Ovary (tissue), 10 donors: ENCODE measurements around the gene PFKL. TPM values are rescaled to one million over a fixed set of nuclear protein-coding genes. Genes with fewer than 3 reads are reported as not detected.
A peak's percentile ranks its signal among the peaks of the same experiment; 100 is the strongest.

Source experiments
- DNase-seq, 5 donors: peaks; one replicate each; pipeline ENCODE4 v3.0.0-alpha.2; 2019 to 2020
- H3K27ac ChIP-seq, 2 donors: fragments of 200-600 bp; one replicate each; pipeline versions ENCODE4 v1.5.1 to v1.8.0; 2019 to 2022
- H3K27me3 ChIP-seq: fragments of 200-600 bp; one replicate; pipeline ENCODE4 v1.8.0; 2022
- H3K36me3 ChIP-seq: fragments of 200-600 bp; sonication (generic); one replicate; pipeline ENCODE4 v1.5.1; 2019
- H3K4me1 ChIP-seq: one replicate; pipeline ENCODE4 v1.8.1; 2013; ENCODE audit warnings: mild to moderate bottlenecking, moderate library complexity; ENCODE audit not compliant: insufficient read depth
- H3K4me3 ChIP-seq: fragments of 200-600 bp; sonication (generic); one replicate; pipeline ENCODE4 v1.5.1; 2017
- H3K9me3 ChIP-seq, 2 donors: fragments of 200-600 bp in 1 of 2; sonication (generic) in 1 of 2; one replicate each; pipeline versions ENCODE4 v1.5.1 to v1.8.1; 2013 to 2019; ENCODE audit warnings: mild to moderate bottlenecking in 1 of 2, moderate library complexity in 1 of 2
- EP300 ChIP-seq: sonication (generic); formaldehyde crosslinking; IDR thresholded peaks from one replicate; pipeline ENCODE4 v1.6.1; 2017; ENCODE audit warnings: antibody characterized with exemption
- POLR2A ChIP-seq: fragments of 450-650 bp; IDR thresholded peaks from one replicate; pipeline ENCODE4 v1.6.1; 2017; ENCODE audit warnings: antibody characterized with exemption, mild to moderate bottlenecking, moderate library complexity
- WGBS, 3 donors: extraction: QIAGEN DNeasy Blood & Tissue Kit in 1 of 3; methylation state at CpG; one replicate each; pipeline versions ENCODE4 v1.1.5 to v1.1.7; 2013 to 2017; 5-methylcytosine and 5-hydroxymethylcytosine counted together
- intact Hi-C, 4 donors: fragments of 100-400 bp; cut with DNase I; formaldehyde crosslinking; loops; one replicate each; pipeline versions ENCODE4 v1.11.0 to v1.15.1; 2022 to 2023
- long read RNA-seq, 3 donors: library from polyadenylated mRNA in 2 of 3; unstranded in 2 of 3; transcript quantifications; one replicate each; pipeline ENCODE4 v2.0.0 and lab custom pipeline, GENCODE V29; 2021 to 2026
- polyA plus RNA-seq, 2 donors: library from polyadenylated mRNA; stranded (reverse); fragments of 200-250 nt in 1 of 2; fragments of 350-450 nt in 1 of 2; fragmentation: Illumina TruSeq in 1 of 2; extraction: RNeasy Lipid Tissue Mini Kit (QIAGEN cat#74804) in 1 of 2; gene quantifications; one replicate each; pipeline ENCODE4 v1.2.3, GENCODE V29; 2013 to 2014
- total RNA-seq, 7 donors: library from RNA; depleted of rRNA in 2 of 7; stranded (reverse); fragments of >200 nt in 2 of 7; fragmentation: NEBNext Ultra II Directional in 3 of 7; extraction: Animal tissue kit (Norgen Biotek cat#: 25700) in 3 of 7; gene quantifications; one replicate each; pipeline versions ENCODE4 v1.1.0 to v1.2.4, GENCODE V29; 2016 to 2023
- TF ChIP-seq, protein P1 (sequence below), 3 donors: fragments of 450-650 bp in 2 of 3; fragments of 200-600 bp in 1 of 3; IDR thresholded peaks; one replicate each; pipeline versions ENCODE4 v1.5.1 to v1.8.0; 2016 to 2022; ENCODE audit warnings: antibody characterized with exemption in 3 of 3, mild to moderate bottlenecking in 1 of 3
- donor health status: DM: no; HTN: no; CAD: no; lungs with moderate emphysema.
- donor health status: DM: no; HTN: no; CAD: no.
- donor health status: Bipolar disorder and iron deficiency.
- donor health status: DM: yes; HTN: yes; CAD: no.
- donor health status: DM: no; HTN: no; CAD: no.
- donor health status: DM: yes; HTN: yes; CAD: no.

Gene PFKL
- total RNA-seq = 100 to 1,000 TPM in 1 of 7 donors, 10 to 100 TPM in 6; 38.7 to 104 (median 88.7) TPM
- polyA plus RNA-seq = 10 to 100 TPM; 12.6 to 71.0 TPM
- long read RNA-seq, donor 1, transcript PFKL-201 (22 exons, 2,912 nt) = major isoform, 560 of 897 reads
- long read RNA-seq, donor 1, partial matches to known transcripts = 197 of 897 reads
- long read RNA-seq, donor 1, other reads (novel, unspliced or antisense) = 134 of 897 reads
- long read RNA-seq, donor 2, transcript PFKL-201 (22 exons, 2,912 nt) = major isoform, 21 of 53 reads
- long read RNA-seq, donor 2, partial matches to known transcripts = 31 of 53 reads
- long read RNA-seq, donor 2, other reads (novel, unspliced or antisense) = 0 of 53 reads
- long read RNA-seq, donor 3, transcript PFKL-201 (22 exons, 2,912 nt) = major isoform, 327 of 542 reads
- long read RNA-seq, donor 3, partial matches to known transcripts = 93 of 542 reads
- long read RNA-seq, donor 3, other reads (novel, unspliced or antisense) = 116 of 542 reads

DNA sequence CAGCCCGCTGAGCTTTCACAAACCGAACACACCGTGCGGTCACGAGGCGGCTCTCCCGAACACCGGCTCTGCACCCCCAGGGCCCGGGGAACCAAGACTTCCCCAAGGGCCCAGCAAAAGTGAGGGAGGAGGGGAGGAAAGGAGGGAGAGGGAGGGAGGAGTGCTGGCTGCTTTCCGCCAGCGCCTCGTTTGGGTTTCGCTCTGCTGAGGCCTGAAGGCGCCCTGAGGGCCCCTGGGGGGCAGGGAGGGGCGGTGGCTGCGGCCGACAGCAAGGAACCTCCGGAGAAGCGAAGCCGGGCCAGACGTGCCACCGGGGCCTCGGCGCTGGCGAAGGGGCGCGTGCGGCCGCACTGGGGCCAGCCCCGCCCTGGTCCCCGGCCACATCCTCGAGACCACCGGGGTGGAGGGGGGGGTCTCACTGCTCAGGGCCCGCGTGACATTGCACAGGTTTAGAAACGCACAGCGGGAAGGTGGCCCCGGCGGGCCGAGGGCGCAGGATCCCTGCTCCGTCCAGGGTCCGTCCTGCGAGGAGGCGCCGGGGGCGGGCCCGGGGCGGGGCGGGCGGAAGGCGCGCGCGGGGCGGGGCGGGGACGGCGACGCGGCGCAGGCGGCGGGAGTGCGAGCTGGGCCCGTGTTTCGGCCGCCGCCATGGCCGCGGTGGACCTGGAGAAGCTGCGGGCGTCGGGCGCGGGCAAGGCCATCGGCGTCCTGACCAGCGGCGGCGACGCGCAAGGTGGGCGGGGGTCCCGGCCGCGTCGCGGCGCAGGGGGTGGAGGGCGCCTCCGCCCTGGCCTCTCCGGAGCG lies at the start of gene PFKL:
TSS of gene PFKL (plus strand) at position 596 of the 804 bp plus-strand sequence. CDS start at position 649, 53 bp downstream.
- no peak for TF ChIP-seq EP300
- TF ChIP-seq POLR2A = peak; percentile 4
- DNase-seq = peak; percentile 60 to 82 (median 73)
- Histone ChIP-seq H3K36me3 (no peaks in the 10 kb centered on the region), H3K4me1 (peaks cover 16% of the 10 kb centered on the region), H3K27me3 (no peaks in the 10 kb centered on the region), H3K27ac (peak within 1 kb of the TSS; percentile 78 to 88), H3K4me3 (peak within 1 kb of the TSS; percentile 98), H3K9me3 (no peaks in the 10 kb centered on the region)
- WGBS, 3 donors = 0 to 1% (median 1%) methylated on average over 42 to 94 of the region's 94 CpGs
- intact Hi-C loops = loop anchor here in 3 of 4 donors (5.0 to 10.0 kb wide), 3 partner anchors 38 to 487 kb away; partner anchors contain the start of gene CFAP410 (in 1 of the 3)

GRCh38 chr21:44253832-44254710 lies 45.8 kb upstream of the PFKL start:
- no peak overlapping the region for H3K4me3 ChIP-seq
- 66 to 75% (median 71%) methylated on average over 29 of the region's 29 CpGs for WGBS, 3 donors

DNA sequence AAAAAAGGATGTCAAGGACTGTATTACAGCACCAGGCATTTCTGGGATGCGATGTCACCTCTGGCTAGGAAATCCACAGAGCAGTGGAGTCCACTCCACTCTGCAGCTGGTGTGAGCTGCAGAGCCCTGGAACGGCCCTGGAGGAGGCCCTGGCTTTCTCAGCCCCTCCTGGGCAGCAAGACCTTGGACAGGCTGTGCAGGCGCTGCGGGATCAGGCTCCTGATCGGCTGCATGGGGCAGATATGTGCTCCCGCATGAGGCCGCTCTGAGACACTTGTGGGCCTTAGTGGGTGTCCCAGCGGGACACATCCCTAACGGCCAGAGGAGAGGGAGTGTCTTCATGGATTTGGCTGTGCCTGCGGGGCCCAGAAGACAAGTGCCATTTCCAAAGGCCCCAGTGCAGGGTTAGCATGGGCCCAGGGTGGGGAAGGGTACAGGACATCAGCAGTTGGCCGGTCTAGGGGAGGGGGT lies 44.3 kb upstream of the PFKL start:
- no peak overlapping the region for H3K27ac ChIP-seq

More at GRCh38 chr21:44253832-44254710, 45.8 kb upstream of the PFKL start:
- H3K36me3 ChIP-seq = no peaks in the 10 kb centered on the region
- TF ChIP-seq, protein P1, sequence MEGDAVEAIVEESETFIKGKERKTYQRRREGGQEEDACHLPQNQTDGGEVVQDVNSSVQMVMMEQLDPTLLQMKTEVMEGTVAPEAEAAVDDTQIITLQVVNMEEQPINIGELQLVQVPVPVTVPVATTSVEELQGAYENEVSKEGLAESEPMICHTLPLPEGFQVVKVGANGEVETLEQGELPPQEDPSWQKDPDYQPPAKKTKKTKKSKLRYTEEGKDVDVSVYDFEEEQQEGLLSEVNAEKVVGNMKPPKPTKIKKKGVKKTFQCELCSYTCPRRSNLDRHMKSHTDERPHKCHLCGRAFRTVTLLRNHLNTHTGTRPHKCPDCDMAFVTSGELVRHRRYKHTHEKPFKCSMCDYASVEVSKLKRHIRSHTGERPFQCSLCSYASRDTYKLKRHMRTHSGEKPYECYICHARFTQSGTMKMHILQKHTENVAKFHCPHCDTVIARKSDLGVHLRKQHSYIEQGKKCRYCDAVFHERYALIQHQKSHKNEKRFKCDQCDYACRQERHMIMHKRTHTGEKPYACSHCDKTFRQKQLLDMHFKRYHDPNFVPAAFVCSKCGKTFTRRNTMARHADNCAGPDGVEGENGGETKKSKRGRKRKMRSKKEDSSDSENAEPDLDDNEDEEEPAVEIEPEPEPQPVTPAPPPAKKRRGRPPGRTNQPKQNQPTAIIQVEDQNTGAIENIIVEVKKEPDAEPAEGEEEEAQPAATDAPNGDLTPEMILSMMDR (IDR thresholded peaks at IDR 0.05) = no peak
- TF ChIP-seq POLR2A (no peak), EP300 (no peak)
- intact Hi-C loops = no loop called here
- no peaks in the 10 kb centered on the region for H3K9me3 ChIP-seq
- H3K27me3 ChIP-seq = no peaks in the 10 kb centered on the region
- H3K27ac ChIP-seq = no peak overlapping the region
- no peaks in the 10 kb centered on the region for H3K4me1 ChIP-seq
- peak in 2 of 5 donors; percentile 9 to 14 for DNase-seq

More for the DNA sequence above, 44.3 kb upstream of the PFKL start:
- Histone ChIP-seq H3K4me3 (no peak overlapping the region), H3K4me1 (no peaks in the 10 kb centered on the region), H3K27me3 (no peaks in the 10 kb centered on the region), H3K9me3 (peaks cover 0 to 3% of the 10 kb centered on the region in 2 donors), H3K36me3 (no peaks in the 10 kb centered on the region)
- 63 to 67% (median 65%) methylated on average over 10 to 11 of the region's 11 CpGs for WGBS, 3 donors
- DNase-seq = peak in 1 of 5 donors; percentile 3
- intact Hi-C loops = no loop called here
- TF ChIP-seq, protein P1 (IDR thresholded peaks at IDR 0.05) = no peak
- TF ChIP-seq POLR2A (no peak), EP300 (no peak)
